Measurements from ENCODE around the gene SUMF1. TPM values are rescaled to one million over a fixed set of nuclear protein-coding genes. Genes with fewer than 3 reads are reported as not detected.

The SUMF1 gene
- total and polyA plus RNA-seq, 2 of the 4 experiments (the other 2 are of a cell fraction) = 26.3 to 38.4 TPM

DNA sequence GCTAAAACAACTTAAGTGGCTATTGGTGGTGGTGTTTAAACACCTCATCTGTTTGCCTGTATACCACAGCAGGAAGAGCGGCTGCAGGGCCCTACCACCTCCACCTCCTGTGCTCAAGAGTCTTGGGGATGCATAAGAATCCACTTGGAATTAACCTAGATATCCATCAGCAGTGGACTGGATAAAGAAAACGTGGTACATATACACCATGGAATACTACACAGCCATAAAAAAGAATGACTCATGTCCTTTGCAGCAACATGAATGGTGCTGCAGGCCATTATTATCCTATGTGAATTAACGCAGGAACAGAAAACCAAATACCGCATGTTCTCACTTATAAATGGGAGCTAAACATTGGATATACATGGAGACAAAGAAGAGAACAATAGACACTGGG is 87.1 kb downstream of the SUMF1 start:
- Histone ChIP-seq H2BK15ac (ENCODE audit: low read depth, low read length) (no peak overlapping the region), H2AK5ac (ENCODE audit: low read depth, low read length) (no peak overlapping the region), H4K8ac (ENCODE audit: low read depth in 2 of 2, low read length in 2 of 2) (no peak overlapping the region), H3K4ac (ENCODE audit: low read depth, low read length) (no peak overlapping the region), H4K5ac (ENCODE audit: low read depth, low read length) (no peak overlapping the region), H3K27ac (ENCODE audit: insufficient read depth, low read length) (no peak overlapping the region), H4K91ac (ENCODE audit: insufficient read depth, low read depth, low read length) (no peak overlapping the region), H2BK120ac (ENCODE audit: low read depth, low read length) (no peak overlapping the region), H2AFZ (replicated peaks; ENCODE audit: low read length, poor library complexity) (no peak overlapping the region), H3K4me3 (ENCODE audit: insufficient read depth, low read depth, low read length) (no peak overlapping the region), H3K56ac (ENCODE audit: extremely low read depth, insufficient read depth, low read length) (no peak overlapping the region), H2BK5ac (ENCODE audit: low read depth, low read length, poor library complexity, severe bottlenecking) (no peak overlapping the region), H4K20me1 (ENCODE audit: insufficient read depth, low read length) (no peaks in the 10 kb centered on the region), H2AK9ac (replicated peaks; ENCODE audit: low read depth, low read length, poor library complexity) (no peak overlapping the region), H3K79me1 (ENCODE audit: low read depth in 1 of 2, low read length in 2 of 2) (no peaks in the 10 kb centered on the region), H3K36me3 (ENCODE audit: control insufficient read depth, insufficient read depth, low read length) (0 out of 2 replicates have a peak, but pooled peaks cover 2% of the 10 kb centered on the region), H3K4me1 (ENCODE audit: control insufficient read depth, insufficient read depth, low read length) (no peaks in the 10 kb centered on the region), H3K14ac (replicated peaks; ENCODE audit: low read depth, low read length) (no peak overlapping the region), H3K27me3 (ENCODE audit: control insufficient read depth, insufficient read depth, low read length) (no peaks in the 10 kb centered on the region), H3K9ac (ENCODE audit: low read depth, low read length) (no peak overlapping the region), H3K18ac (ENCODE audit: low read depth, low read length) (no peak overlapping the region), H3K23ac (ENCODE audit: low read depth, low read length) (no peak overlapping the region), H3K9me3 (ENCODE audit: control insufficient read depth, insufficient read depth, low read length) (no peaks in the 10 kb centered on the region), H3K9me1 (ENCODE audit: insufficient read depth, low read length) (0 out of 2 replicates have a peak, but pooled peaks cover 2% of the 10 kb centered on the region), H2BK20ac (ENCODE audit: low read depth, low read length) (no peak overlapping the region), H3K4me2 (ENCODE audit: low read depth, low read length) (no peak overlapping the region)
- intact Hi-C loops (cut with micrococcal nuclease) (no loop called here), in situ Hi-C loops (cut with MboI; ENCODE audit: low sequenced_read_pairs) (no loop called here), dilution Hi-C loops (cut with HindIII; ENCODE audit: low sequenced_read_pairs, unreplicated experiment) (no loop called here)
- POLR2A ChIA-PET (ENCODE audit: unreplicated experiment) = no interaction called here
- ATAC-seq (ENCODE audit: low read depth) (no peak), DNase-seq (no peak)
- TF ChIP-seq MAZ (IDR thresholded peaks at IDR 0.05; ENCODE audit: borderline replicate concordance, low read depth, low read length) (no peak), SMC3 (IDR thresholded peaks at IDR 0.05; ENCODE audit: low read depth, low read length) (no peak), CTCF (conservative IDR thresholded peaks at IDR 0.05; ENCODE audit: low read depth, low read length) (no peak), BHLHE40 (IDR thresholded peaks at IDR 0.05; ENCODE audit: low read depth, low read length) (no peak), RCOR1 (IDR thresholded peaks at IDR 0.05; ENCODE audit: insufficient replicate concordance, low read length) (no peak), MAFK (IDR thresholded peaks at IDR 0.05; ENCODE audit: low read depth, low read length) (no peak), CHD1 (IDR thresholded peaks at IDR 0.05; ENCODE audit: low read depth, low read length) (no peak), FOS (IDR thresholded peaks at IDR 0.05; ENCODE audit: low read depth, low read length) (no peak), RFX5 (IDR thresholded peaks at IDR 0.05; ENCODE audit: low read depth, low read length) (no peak)
- TF ChIP-seq, protein P1, sequence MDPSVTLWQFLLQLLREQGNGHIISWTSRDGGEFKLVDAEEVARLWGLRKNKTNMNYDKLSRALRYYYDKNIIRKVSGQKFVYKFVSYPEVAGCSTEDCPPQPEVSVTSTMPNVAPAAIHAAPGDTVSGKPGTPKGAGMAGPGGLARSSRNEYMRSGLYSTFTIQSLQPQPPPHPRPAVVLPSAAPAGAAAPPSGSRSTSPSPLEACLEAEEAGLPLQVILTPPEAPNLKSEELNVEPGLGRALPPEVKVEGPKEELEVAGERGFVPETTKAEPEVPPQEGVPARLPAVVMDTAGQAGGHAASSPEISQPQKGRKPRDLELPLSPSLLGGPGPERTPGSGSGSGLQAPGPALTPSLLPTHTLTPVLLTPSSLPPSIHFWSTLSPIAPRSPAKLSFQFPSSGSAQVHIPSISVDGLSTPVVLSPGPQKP (IDR thresholded peaks at IDR 0.05; ENCODE audit: borderline replicate concordance, low read depth, low read length) = no peak
- no TSS peak for BruUV-seq (replicated peaks)
- CTCF ChIA-PET = no interaction called here
- no CpG with 5 or more reads among the region's 4 CpGs for WGBS, 2 experiments (ENCODE audit: extremely low coverage in 2 of 2, insufficient read length in 1 of 2)
